22Rv1 (cell line): Measurements from ENCODE around the gene COG5.

Experiments
- CTCF ChIP-seq: fragments of 450-650 bp; IDR thresholded peaks from 2 replicates; pipeline ENCODE4 v1.5.1; 2017; ENCODE audit warnings: mild to moderate bottlenecking
- ZFX ChIP-seq: fragments of 450-650 bp; IDR thresholded peaks from 2 replicates; pipeline ENCODE4 v1.6.1; 2017; ENCODE audit warnings: antibody characterized with exemption, borderline replicate concordance

GRCh38 chr7:107579554-107579884 lies 15.8 kb upstream of the COG5 start:
- TF ChIP-seq CTCF = no peak
- no peak for TF ChIP-seq ZFX
